ENCODE measurements around the gene ROR2.

The ROR2 gene

GRCh38 chr9:91578911-91579310, 371.1 kb downstream of the ROR2 start:
- ChIA-PET POLR2A (no interaction called here), CTCF (interaction anchor here (1.1 to 2.3 kb wide), 2 partner anchors 18 to 663 kb away, joined by 3 to 7 read pairs; no protein-coding TSS in a partner anchor)
- DNase-seq (ENCODE audit: low read depth, low spot score), result no peak
- H3K4me3 ChIP-seq (ENCODE audit: low read depth, low read length), result no peak overlapping the region
- no peak for TF ChIP-seq CTCF (IDR thresholded peaks at IDR 0.05; ENCODE audit: insufficient read depth, low read length, missing control alignments)

GRCh38 chr9:91577633-91578061, 372.4 kb downstream of the ROR2 start:
- CTCF ChIA-PET, result no interaction called here
- no peak overlapping the region for H3K4me3 ChIP-seq (ENCODE audit: low read depth, low read length)
- POLR2A ChIA-PET, result no interaction called here
- DNase-seq (ENCODE audit: low read depth, low spot score), result no peak
- TF ChIP-seq CTCF (IDR thresholded peaks at IDR 0.05; ENCODE audit: insufficient read depth, low read length, missing control alignments), result no peak

- DNase-seq (ENCODE audit: low read depth, low spot score), result no peak
- ChIA-PET CTCF (no interaction called here), POLR2A (no interaction called here)
- no peak for TF ChIP-seq CTCF (IDR thresholded peaks at IDR 0.05; ENCODE audit: insufficient read depth, low read length, missing control alignments)
- H3K4me3 ChIP-seq (ENCODE audit: low read depth, low read length), result no peak overlapping the region
Observed at GRCh38 chr9:91572811-91573210, 377.2 kb downstream of the ROR2 start.

- no peak for TF ChIP-seq CTCF (IDR thresholded peaks at IDR 0.05; ENCODE audit: insufficient read depth, low read length, missing control alignments)
- CTCF ChIA-PET, result no interaction called here
- POLR2A ChIA-PET, result no interaction called here
- no peak overlapping the region for H3K4me3 ChIP-seq (ENCODE audit: low read depth, low read length)
- no peak for DNase-seq (ENCODE audit: low read depth, low spot score)
Observed at GRCh38 chr9:91572044-91572443, 378.0 kb downstream of the ROR2 start.

- no peak overlapping the region for H3K4me3 ChIP-seq (ENCODE audit: low read depth, low read length)
- ChIA-PET POLR2A (no interaction called here), CTCF (no interaction called here)
- no peak for TF ChIP-seq CTCF (IDR thresholded peaks at IDR 0.05; ENCODE audit: insufficient read depth, low read length, missing control alignments)
- no peak for DNase-seq (ENCODE audit: low read depth, low spot score)
Observed at GRCh38 chr9:91571036-91571435, 379.0 kb downstream of the ROR2 start.

GRCh38 chr9:91567642-91568274, 382.3 kb downstream of the ROR2 start:
- TF ChIP-seq CTCF (IDR thresholded peaks at IDR 0.05; ENCODE audit: insufficient read depth, low read length, missing control alignments), result no peak
- ChIA-PET CTCF (no interaction called here), POLR2A (no interaction called here)
- no peak overlapping the region for H3K4me3 ChIP-seq (ENCODE audit: low read depth, low read length)
- no peak for DNase-seq (ENCODE audit: low read depth, low spot score)
